Middle frontal gyrus (tissue), 1 donor: ENCODE data around the gene EPB41L2.

Source experiments
- DNase-seq: peaks from one replicate; pipeline ENCODE4 v3.0.0-alpha.2; 2015; ENCODE audit warnings: low spot score; ENCODE audit errors: extremely low spot score

Gene EPB41L2

DNA sequence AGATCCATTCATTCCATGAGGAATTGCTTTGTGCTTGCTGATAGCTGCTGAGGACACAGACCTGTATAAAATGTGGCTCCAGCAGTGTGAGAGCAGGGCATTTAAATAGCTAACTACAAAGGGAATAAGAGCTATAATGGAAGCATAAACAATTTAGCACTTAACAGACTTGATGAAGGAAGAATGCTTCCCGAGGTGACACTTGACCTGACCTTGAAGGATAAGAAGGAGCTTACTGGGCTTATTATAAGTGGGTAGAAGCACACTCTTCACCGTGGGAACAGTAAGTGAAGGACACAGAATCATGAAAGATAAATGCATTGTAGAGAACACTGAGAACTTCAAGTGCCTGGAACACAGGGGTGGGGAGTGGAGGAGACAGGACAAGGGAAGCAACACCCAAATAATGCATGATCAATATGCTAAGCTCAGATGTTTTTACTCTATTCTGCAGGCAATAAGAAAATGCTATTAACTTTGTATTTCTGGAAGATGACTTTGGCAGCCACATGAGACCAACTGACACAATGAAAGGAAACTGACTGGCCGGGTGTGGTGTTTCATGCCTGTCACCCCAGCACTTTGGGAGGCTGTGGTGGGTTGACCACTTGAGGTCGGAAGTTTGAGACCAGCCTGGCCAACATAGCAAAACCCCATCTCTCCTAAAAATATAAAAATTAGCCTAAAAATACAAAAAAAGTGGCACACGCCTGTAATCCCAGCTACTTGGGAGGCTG, 84.2 kb downstream of the EPB41L2 start:
- DNase-seq: no peak

GRCh38 chr6:130978180-130978579, 84.9 kb downstream of the EPB41L2 start:
- DNase-seq: no peak

DNA sequence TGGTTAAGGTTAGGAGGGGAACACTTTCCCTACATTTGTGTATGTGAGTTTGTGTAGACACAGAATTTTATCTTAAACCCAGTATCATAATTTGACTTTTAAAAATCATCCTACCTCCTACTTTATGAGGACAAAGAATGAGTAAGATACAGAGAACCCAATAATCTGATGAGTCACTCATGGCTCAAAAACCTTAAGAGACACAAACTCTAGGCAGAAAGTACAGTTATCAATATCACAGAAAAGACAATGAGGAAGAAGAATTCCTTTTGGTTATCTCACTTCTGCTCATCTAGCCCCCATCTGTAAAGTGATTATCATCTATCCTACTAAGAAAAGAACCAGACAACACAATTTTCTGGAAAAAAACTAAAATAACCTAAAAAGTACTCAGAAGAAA, 87.7 kb downstream of the EPB41L2 start:
- DNase-seq: no peak

DNA sequence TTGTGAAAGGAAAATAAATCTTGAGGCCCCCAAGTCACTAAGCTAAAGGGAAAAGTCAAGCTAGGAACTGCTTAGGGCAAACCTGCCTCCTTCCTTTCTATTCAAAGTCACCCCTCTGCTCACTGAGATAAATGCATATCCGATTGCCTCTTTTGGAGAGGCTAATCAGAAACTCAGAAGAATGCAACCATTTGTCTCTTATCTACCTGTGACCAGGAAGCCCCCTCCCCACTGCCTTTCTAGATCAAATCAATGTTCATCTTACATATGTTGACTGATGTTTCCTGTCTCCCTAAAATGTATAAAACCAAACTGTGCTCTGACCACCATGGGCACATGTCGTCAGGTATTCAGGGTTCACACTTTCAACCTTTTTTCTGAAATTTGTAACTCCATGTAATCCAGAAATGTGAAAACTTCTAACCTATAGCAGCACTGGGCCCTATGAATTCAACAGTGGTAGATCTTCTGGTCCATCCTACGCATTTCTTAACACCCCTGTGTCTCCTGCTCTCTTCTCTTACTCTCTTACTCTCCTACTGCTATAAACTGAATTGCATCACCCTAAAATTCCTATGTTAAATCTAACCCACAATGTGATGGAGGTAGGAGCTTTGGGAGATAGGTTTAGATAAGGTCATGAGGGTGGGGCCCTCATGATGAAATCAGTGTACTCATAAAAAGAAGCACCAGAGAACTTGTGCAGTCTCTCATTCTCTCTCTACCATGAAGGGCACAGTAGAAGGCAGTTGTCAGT, 89.3 kb downstream of the EPB41L2 start:
- DNase-seq: no peak

- no peak for DNase-seq
Measured at GRCh38 chr6:130971504-130971903, 91.5 kb downstream of the EPB41L2 start.

DNA sequence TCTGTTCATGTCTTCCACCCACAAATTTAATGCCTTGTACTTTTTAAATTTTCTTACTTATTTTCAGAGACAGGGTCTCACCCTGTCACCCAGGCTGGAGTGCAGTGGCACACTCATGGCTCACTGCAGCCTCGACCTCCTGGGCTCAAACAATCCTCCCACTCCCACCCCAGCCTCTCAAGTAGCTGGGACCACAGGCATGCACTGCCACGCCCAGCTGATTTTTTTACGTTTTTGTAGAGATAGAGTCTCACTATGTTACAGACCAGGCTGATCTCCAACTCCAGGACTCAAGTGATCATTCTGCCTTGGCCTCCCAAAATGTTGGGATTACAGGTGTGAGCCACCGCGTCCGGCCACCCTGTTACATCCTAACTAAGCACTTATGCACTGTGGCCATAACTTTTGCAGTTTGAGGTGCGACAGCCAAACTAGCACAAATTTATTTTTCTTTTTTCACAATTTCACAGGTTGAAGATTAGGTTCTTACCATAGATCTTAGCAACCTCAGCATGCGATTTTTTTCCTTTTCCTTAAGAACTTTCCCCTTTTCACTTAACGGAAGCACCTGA, 92.1 kb downstream of the EPB41L2 start:
- DNase-seq: no peak

GRCh38 chr6:130969791-130970491, 93.1 kb downstream of the EPB41L2 start:
- DNase-seq: no peak

- no peak for DNase-seq
Measured at GRCh38 chr6:130969166-130969565, 93.9 kb downstream of the EPB41L2 start.

DNA sequence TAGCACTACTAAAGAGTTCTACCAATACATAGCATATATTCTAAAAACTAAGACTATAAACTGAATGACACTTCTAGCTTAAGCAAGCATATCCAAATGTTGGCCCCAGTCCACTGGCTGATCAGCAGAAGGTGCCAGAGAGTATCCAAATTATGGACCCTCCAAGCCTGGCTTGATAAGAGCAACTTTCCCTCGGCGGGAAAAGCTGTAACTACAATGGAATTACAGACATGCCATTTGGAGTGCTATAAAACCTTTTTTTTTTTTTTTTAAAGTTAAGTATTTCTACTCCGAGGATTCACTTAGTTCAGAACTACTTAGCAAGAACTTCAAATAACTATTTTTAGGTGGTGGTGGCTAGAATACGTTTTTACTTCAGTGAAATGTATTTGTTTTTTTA, 94.6 kb downstream of the EPB41L2 start:
- DNase-seq: no peak

DNA sequence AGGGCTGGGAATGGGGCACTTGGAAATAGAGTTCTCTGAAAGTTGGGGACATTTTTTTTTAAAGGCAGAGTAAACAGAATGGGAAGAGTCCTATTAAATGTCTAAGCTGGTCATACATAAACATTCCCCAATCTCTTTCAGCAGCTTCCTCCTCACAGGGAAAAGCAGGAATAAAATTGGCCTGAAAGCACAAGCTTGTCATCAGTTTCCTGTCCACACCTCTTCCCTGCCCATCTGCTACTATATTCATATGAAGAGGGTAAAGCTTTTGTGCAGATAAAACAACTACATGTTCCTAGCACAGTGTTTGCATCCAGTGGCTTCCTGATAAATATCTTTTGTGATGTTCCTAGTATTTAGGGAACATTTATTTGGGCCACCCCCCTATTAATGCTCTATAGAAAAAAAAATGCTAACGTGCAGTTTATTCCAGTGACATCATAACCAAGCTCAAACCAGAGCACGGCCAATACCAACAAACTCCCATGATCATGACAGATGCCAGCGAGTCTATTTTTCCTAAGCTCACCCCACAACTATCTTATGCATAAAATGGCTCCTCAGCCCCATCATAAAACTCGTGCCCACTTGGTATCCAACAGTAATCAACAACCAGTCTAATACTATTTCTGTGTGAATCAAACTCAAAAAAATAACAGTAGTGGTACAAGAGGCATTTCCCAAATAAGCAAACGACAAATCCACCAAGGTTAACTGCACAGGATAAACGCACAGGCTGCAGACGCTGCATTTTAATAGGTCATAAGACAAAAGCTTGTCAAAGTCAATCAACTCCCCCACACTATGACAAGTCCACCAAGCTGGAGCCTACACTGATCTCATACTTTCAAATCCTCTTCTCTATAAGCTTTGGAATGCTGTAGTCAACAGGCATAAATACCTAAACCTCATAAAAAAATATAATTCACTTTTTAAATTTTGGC, 95.3 kb downstream of the EPB41L2 start:
- peak; percentile 53 for DNase-seq

DNA sequence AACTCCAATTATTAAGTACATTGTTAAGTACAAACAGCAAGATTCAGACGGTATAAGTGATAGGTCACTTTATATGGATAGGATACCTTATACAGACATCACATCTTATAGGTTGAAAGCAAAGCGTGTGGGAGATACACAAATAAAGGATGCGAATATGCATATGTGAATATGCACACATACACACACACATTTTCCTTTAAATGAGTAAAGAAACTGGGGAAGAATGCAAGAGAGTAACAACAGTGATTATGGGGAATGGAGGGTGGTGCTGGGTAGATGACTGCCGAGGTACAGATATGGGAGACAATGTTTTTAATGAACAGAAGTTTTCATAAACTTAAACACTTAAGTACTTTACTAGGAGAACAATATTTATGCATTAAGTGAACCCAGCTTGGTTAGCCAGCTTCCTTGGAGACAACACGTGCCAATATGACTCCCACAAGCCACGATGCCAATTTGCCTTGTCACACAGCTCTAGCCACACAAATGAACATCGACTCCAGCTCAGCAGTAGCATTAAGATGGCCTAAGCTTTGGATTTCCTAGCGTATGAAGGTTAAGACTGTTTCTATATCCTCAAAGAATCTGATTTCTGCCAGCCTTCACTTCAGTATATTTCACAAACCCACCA, 96.6 kb downstream of the EPB41L2 start:
- DNase-seq: no peak

DNA sequence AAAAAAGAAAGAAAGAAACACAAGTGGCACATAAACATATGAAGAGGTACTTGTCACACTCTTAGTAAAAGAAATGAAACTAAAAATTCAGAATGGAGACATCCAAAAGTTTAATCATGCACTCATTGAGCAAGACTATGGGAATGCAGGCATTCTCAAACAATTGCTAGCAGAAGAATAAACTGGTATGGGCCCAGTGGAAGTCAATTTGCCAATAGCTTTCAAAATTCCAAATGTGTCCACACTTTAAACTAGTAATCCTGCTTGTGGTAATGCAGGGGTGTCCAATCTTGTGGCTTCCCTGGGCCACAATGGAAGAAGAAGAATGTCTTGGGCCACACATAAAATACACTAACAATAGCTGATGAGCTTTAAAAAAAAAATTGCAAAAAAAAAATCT, 97.4 kb downstream of the EPB41L2 start:
- no peak for DNase-seq

DNA sequence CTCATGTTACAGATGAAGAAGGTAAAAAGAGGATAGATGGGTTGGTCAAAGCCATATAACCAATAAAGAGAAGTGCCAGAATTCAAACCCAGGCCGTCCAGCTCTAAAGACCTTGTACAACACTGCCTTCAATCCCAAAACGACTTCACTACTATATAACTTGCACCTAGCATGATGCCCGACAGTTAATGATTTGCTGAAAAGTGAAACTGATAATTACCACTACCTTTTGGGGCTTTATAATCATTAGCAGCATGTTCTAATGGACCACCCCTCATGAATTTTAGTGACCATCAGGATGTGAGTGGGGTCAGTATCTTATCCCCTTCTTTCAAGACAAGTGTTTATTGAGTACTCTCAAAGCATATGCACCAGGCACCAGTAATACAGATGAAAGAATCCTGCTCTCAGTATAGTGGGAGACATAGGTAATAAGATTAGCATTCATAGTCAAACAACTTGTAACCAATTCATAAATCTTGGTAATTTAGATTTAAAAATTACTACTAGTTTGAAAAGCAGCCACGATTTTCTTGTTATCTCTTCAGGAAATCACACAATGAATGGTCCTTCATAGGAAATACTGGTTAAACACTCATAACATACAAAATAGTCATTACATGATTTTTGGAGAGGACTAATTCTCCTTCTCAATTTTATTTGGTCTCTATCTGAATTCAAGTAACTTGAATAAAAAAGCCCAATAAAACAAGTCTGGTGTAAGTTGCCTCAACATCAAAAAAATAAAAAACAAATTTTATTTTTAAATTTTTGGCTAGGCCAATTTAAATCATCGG, 98.0 kb downstream of the EPB41L2 start:
- DNase-seq: no peak

GRCh38 chr6:130964289-130964688, 98.8 kb downstream of the EPB41L2 start:
- DNase-seq: no peak

GRCh38 chr6:130962966-130963365, 100.1 kb downstream of the EPB41L2 start:
- no peak for DNase-seq

- DNase-seq: no peak
Measured at GRCh38 chr6:130961148-130961547, 101.9 kb downstream of the EPB41L2 start.

DNA sequence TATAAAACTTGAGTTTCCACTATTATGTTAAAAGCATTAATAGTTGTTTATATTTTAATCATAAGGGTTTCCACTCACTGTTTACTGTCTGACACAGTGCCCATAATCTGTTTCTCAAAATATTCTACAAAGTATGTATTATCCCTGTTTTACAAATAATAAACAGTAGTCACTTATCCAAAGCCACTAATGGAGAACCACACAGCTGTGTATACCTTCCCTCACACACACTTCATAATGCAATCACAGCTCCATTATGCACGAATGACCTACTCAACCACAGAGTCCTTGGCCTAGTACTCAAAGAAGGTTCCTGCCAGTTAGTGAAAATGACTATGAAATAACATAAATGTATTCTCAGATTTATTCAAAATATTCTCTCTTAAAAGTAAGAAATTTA, 103.1 kb downstream of the EPB41L2 start:
- no peak for DNase-seq

DNA sequence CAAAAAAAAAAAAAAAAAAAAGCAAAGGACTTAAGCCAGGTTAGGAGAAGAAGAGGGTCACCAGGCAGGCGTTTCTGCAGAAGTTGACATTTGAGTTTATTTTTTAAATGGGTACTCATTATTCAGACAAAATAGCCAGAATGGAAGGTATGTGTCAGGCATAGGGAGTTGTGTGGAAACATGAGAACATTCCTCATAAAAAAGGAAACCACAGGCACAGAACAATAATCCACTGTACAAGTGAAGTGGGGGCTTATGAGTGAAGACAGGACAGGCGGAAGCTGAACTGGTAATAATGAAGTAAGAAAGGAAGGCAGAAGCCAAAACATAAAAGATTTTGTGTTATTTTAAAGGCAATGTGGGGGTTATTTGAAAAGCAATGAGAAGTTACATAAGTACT, 104.6 kb downstream of the EPB41L2 start:
- DNase-seq: no peak

- DNase-seq: no peak
Measured at GRCh38 chr6:130955755-130956154, 107.3 kb downstream of the EPB41L2 start.

- no peak for DNase-seq
Measured at GRCh38 chr6:130949553-130949952, 113.5 kb downstream of the EPB41L2 start.
